Lung (tissue), 12 donors: ENCODE data around the gene FAM184A. TPM values are rescaled to one million over a fixed set of nuclear protein-coding genes. Genes with fewer than 3 reads are reported as not detected.

Source experiments
- ATAC-seq: fragments of 200-7000 bp; cut with Tn5 transposase; one replicate; pipeline ENCODE4 v1.9.1; 2020; ENCODE audit warnings: moderate number of reproducible peaks; ENCODE audit not compliant: insufficient read depth, low FRiP score
- DNase-seq, 3 donors: peaks; one replicate each; pipeline ENCODE4 v3.0.0-alpha.2; 2013 to 2017
- H3K27ac ChIP-seq, 2 donors: one replicate each; pipeline ENCODE4 v1.5.1; 2013; ENCODE audit warnings: mild to moderate bottlenecking in 2 of 2, moderate library complexity in 2 of 2, control low read depth in 1 of 2, inconsistent platforms in 1 of 2, low read depth in 1 of 2, low read length in 1 of 2
- H3K27me3 ChIP-seq, 3 donors: one replicate each; pipeline ENCODE4 v1.5.1; 2013; ENCODE audit warnings: low read length in 2 of 3; ENCODE audit not compliant: control insufficient read depth in 3 of 3, insufficient read depth in 3 of 3
- H3K36me3 ChIP-seq, 4 donors: one replicate each; pipeline ENCODE4 v1.5.1; 2013; ENCODE audit warnings: low read length in 4 of 4, mild to moderate bottlenecking in 1 of 4, moderate library complexity in 1 of 4; ENCODE audit not compliant: control insufficient read depth in 4 of 4, insufficient read depth in 4 of 4
- H3K4me1 ChIP-seq, 5 donors: one replicate each; pipeline ENCODE4 v1.5.1; 2013; ENCODE audit warnings: low read length in 5 of 5, mild to moderate bottlenecking in 2 of 5, moderate library complexity in 1 of 5; ENCODE audit not compliant: control insufficient read depth in 5 of 5, insufficient read depth in 5 of 5
- H3K4me3 ChIP-seq: one replicate; pipeline ENCODE4 v1.5.1; 2013; ENCODE audit warnings: mild to moderate bottlenecking, control low read depth, moderate library complexity
- H3K9ac ChIP-seq, 2 donors: one replicate each; pipeline ENCODE4 v1.5.1; 2013; ENCODE audit warnings: low read length in 2 of 2, control low read depth in 1 of 2; ENCODE audit not compliant: insufficient read depth in 1 of 2
- H3K9me3 ChIP-seq, 4 donors: one replicate each; pipeline ENCODE4 v1.5.1; 2013; ENCODE audit warnings: low read length in 3 of 4, mild to moderate bottlenecking in 1 of 4, moderate library complexity in 1 of 4; ENCODE audit not compliant: control insufficient read depth in 4 of 4, insufficient read depth in 3 of 4
- CTCF ChIP-seq: IDR thresholded peaks from 2 replicates; pipeline ENCODE4 v1.5.1; 2012; ENCODE audit warnings: mild to moderate bottlenecking; ENCODE audit errors: control extremely low read depth, extremely low read depth
- WGBS, 2 donors: extraction: QIAGEN DNeasy Blood & Tissue Kit; methylation state at CpG; one replicate each; pipeline ENCODE4 v1.1.7; 2013; 5-methylcytosine and 5-hydroxymethylcytosine counted together
- polyA plus RNA-seq, 2 donors: library from polyadenylated mRNA; stranded (reverse); fragments of 200-250 nt; gene quantifications; one replicate each; pipeline ENCODE4 v1.2.1, GENCODE V29; 2013
- total RNA-seq, 2 donors: library from RNA; depleted of rRNA in 1 of 2; stranded (reverse); fragments of >200 nt in 1 of 2; gene quantifications; one replicate each; pipeline ENCODE4 v1.2.1, GENCODE V29; 2014 to 2021
- donor health status: control.
- donor health status: control.
- donor health status: Bipolar disorder and iron deficiency.
- donor health status: healthy.
- donor health status: DM: yes; HTN: yes; CAD: no.

Gene FAM184A
- total and polyA plus RNA-seq, 4 donors: 4.4 to 63.4 (median 22.7) TPM

DNA sequence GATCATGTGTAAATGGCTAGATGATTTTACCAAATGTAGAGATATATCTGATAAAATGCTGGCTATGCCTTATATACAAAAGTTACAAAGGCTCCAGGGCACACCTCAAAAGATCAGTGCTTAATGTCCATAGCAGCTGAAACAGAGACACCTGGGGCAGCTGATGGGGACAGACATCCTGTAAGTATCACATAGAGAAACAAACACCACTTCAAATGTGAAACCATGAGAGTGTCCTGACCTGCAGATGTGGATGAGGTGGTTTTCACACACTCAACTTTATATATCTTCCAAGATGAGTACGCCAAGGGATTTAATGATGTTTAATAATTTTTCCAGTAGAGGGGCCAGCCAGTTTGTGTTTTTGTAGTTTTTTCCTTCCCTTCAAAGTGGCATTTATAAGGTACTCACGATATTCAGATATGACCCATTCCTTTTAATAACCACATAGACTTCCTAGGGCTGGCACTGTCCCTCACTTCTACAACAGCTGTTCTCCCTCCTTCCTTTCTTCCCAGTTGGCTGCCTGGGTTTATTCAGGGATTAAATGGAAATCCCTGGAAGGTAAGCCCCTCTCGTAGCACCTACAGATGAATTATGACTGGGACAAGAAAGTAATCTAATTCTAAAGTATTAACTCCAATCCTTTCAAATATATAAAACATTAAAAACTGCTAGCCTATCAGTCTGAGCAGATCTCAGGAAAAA is 93.2 kb downstream of the FAM184A start:
- ATAC-seq: no peak
- DNase-seq: no peak
- 95 to 96% methylated on average over 3 of the region's 3 CpGs for WGBS, 2 donors
- Histone ChIP-seq H3K4me3 (no peak overlapping the region), H3K36me3 (no peaks in the 10 kb centered on the region), H3K27ac (no peak overlapping the region), H3K9ac (no peak overlapping the region), H3K9me3 (no peaks in the 10 kb centered on the region), H3K4me1 (peaks cover 0 to 2% (median 0%) of the 10 kb centered on the region in 5 donors), H3K27me3 (no peaks in the 10 kb centered on the region)
- no peak for TF ChIP-seq CTCF

- no peak for DNase-seq
- no peak for ATAC-seq
- TF ChIP-seq CTCF: no peak
- 95 to 97% methylated on average over 2 of the region's 2 CpGs for WGBS, 2 donors
- no peaks in the 10 kb centered on the region for H3K27me3 ChIP-seq
- H3K4me3 ChIP-seq: no peak overlapping the region
- H3K27ac ChIP-seq: no peak overlapping the region
- H3K9me3 ChIP-seq: no peaks in the 10 kb centered on the region
- no peaks in the 10 kb centered on the region for H3K36me3 ChIP-seq
- H3K9ac ChIP-seq: no peak overlapping the region
- H3K4me1 ChIP-seq: peaks cover 0 to 2% (median 0%) of the 10 kb centered on the region in 5 donors
Measured at GRCh38 chr6:118984342-118984741, 94.1 kb downstream of the FAM184A start.

DNA sequence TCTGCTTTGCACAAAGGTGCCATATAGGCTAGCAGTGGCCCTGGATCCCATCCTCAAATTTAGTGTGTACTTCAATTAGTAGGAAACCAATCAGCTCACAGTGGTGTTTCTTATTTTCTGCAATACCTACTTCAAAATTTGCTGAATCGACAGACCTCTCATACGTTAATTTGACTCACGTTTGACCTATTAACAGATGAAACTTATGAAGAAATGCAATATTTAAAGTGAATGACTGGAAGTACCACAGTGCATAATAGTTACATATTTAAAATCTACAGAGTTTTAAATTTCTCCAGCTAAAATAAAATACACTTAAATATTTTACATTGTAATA is 95.9 kb downstream of the FAM184A start:
- Histone ChIP-seq H3K4me3 (no peak overlapping the region), H3K4me1 (peaks cover 0 to 2% (median 0%) of the 10 kb centered on the region in 5 donors), H3K27ac (no peak overlapping the region), H3K27me3 (no peaks in the 10 kb centered on the region), H3K9me3 (no peaks in the 10 kb centered on the region), H3K36me3 (no peaks in the 10 kb centered on the region), H3K9ac (no peak overlapping the region)
- no peak for TF ChIP-seq CTCF
- DNase-seq (no peak), ATAC-seq (no peak)
- WGBS, 2 donors: 91 to 92% methylated on average over 3 of the region's 3 CpGs
